Measurements from ENCODE around the gene TNPO2.
"Not testable (repeated sequence)": the region's sequence is repeated elsewhere in the genome, so short reads cannot be mapped to it uniquely, and the experiment has no call there.

TNPO2 gene

DNA sequence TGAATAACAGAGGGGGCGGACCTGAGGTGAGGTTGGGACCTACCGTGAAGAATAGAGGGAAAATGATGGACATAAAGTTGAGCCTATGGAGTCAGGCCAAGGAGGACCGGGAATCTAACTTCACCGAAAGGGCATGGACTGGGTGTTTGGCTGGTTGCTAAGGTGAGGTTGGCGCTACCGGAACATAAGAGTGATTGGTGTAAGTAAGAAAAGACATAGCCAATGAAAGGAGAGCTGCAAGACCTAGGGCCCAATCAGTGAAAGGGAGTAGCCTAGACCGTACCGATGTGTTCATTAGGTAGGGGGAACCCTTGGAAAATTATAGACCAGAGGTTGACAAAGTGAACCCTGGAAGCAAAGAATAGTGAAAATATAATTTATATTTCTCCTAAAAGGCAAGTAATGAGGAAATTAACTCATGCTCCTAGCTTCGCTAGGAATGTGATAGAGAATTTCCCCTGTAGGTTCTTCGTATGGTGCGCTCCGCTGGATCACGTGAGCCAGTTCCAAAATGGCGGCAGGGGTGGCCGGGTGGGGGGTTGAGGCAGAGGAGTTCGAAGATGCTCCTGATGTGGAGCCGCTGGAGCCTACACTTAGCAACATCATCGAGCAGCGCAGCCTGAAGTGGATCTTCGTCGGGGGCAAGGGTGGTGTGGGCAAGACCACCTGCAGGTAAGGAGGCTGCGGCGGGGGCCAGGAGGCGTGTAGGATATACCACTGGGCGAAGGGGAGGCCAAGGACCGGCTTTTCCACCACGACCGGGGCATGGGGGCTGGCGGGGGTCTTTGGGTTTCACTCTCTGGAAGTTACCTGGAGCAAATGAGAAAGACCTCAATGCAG is 13.5 kb upstream of the TNPO2 start, which contains the start of gene GET3:
GET3 (plus strand) TSS at position 503 of the 840 bp plus-strand sequence; CDS start at position 512, 9 bp downstream.
- DNase-seq, result peak; percentile 100

DNA sequence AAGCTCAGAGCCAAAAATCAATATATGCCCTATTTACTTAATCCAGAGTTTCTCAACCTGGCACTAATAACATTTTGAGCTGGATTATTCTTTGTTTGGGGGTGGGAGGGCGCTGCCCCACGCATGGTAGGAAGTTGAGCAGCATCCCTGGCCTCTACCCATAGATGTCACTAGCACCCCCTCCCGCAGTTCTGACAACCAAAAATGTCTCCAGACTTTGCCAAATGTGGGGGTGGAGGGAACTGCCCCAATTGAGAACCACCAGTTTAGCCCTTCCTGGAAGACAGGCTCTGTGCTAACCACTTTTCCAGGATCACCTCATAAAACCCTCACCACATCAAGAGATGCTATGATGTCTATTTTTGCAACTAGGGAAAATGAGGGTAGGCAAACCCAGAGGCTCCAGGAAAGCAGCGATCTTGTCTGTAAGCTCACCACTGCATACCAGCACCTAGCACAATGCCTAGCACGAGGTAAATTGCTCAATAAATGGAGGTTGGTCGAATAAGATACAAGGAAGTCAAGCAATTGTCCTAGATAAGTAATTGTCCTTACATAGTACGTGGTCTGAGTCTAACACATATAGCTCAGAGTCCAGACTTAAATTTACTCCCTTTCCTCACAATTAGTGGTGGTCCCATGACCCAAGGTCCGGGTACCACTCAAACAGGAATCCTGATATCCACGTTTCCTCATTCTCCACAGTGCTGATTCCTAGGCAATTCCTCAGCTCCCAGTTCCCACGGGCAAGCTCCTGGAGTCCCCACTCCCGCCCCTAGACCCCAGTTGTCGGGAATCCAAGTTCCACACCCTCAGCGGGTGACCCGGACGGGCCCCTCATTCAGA is 9.9 kb upstream of the TNPO2 start:
- no peak for DNase-seq

DNA sequence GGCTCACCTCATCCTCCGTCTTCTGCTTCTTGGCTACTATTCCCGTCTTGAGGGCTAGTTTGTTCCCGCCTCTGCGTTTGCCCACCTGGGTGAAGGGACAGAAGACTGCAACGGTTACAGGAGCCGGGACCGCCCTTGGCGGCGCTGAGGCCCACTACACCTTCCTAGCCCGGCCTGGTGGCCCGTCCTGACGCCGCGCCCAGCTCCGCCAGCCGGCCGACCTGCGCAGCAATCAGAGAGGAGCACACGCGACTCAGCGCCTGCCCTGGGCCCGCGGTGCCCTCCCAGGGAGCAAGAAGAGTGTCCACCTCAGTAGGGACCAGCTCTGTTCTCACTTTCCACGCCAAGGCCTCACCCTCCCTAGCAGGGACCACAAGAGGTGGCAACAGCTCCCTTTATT is 7.6 kb upstream of the TNPO2 start:
- DNase-seq, result no peak

DNA sequence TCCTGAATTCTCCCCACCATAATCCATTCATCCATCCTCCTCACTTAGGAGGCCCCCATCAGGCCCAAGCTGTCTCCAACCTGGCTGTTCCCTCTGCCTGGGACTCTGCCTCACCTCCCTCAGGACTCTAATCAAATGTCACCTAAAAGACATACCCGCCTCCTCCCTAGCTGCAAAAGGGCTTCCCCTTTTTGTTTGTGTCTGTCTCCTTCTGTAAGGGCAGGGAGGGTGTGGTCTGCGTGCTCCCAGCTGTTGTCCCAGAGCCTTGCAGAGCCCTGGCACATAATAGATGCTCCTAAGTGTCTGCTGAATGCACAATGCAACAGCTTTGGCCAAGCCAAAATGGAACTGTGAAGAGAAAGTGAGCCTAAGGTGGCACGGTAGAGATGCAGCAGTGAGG is 6.3 kb upstream of the TNPO2 start:
- DNase-seq, result no peak

DNA sequence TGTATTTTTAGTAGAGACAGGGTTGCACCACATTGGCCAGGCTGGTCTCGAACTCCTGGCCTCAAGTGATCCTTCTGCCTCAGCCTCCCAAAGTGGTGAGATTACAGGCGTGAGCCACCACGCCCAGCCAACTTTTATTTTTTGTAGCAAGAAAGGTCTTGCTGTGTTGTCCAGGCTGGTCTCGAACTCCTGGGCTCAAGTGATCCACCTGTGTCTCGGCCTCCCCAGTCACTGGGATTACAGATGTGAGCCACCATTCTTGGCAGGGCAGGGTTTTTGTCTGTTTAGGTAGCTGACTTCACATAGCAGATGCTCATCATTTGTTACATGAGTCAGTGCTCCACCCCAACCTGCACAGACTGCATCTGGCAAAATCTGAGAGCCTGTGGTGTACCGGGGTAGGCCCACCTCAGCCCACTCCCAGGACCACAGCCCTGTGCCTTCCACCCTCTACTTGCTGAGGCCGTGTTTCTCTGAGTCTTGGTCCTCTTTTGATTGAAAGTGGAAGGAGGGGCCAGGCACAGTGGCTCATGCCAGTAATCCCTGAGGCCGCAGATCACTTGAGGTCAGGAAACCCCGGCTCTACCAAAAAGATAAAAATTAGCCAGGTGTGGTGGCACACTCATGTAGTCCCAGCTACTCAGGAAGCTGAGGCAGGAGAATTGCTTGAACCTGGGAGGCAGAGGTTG is 4.2 kb upstream of the TNPO2 start:
- no peak for DNase-seq

DNA sequence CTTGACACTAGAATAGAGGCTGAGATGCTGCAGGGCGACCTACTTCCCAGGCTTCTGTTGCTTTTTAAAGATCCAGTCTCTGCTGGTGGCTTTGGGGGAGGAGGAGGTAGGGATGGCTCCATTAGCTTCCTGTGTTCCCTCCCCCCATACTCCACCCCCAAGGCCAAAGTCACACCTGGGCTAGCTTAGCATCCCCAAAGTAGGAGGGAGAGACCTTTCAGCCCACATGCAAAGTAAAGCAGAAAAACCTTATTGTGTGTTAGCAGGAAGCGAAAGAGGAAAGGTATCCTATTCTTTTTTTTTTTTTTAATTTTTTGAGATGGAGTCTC is 3.2 kb upstream of the TNPO2 start:
- no peak for DNase-seq

DNA sequence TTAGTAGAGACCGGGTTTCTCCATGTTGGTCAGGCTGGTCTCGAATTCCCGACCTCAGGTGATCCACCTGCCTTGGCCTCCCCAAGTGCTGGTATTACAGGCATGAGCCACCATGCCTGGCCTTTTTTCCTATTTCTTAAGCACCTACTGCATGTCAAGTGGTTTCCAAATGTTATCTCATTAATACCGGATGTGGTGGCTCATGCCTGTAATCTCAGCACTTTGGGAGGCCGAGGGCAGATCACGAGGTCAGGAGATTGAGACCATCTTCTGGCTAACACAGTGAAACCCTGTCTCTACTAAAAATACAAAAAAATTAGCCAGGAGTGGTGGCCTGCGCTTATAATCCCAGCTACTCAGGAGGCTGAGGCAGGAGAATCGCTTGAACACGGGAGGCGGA is 1.9 kb upstream of the TNPO2 start:
- DNase-seq, result not testable (repeated sequence)

DNA sequence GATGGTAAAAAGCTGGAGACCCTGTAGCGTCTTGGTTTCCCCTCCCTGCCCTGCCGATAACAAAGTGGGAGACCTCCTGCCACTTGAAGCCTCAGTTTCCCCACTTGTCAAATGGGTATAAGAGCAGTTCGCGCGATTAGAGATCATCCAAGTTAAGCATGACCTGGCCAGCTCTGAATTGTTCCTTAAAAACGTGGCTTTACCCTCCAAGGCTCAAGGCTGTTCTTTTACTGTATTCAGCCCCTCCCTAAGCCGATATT is 421 bp downstream of the TNPO2 start:
- no peak for DNase-seq

DNA sequence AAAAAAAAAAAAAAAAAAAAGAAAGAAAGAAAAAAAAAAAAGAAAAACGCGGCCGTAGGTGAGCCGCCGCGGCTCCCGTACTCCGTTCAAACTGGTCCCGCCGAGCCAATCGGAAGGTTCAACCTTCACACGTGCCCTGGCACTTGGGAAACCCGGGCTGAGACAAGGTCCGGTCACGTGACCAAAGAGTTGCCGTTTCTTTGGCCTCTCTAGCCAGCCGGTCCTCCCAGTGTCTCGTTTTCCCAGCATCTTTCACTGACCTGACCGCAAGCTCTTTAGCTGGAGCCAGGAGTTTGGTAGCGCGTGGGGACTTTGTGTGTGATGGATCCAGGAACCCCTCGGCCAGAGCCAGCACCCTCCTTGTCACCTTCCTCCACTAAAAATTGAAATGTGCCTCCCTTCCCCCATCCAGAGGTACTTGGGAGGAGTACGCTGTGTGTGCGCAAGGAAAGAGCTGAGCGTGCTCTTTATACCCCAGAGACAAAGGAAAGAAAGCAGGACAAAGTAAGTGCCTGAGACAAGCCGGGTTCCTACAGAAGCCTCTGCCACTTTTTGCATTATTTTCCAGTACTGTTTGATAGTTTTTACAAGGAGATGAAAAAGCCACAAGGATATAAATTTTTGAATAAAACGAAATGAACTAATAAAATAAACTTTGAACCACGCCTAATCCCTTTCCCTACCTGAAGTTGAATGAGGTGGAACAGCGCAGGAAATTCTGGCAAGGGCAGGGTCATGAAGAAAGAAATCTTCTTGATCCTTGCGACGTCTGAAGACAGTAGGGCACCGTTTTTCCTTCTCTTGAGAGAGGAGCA is 959 bp downstream of the TNPO2 start:
- DNase-seq, result peak; percentile 98

DNA sequence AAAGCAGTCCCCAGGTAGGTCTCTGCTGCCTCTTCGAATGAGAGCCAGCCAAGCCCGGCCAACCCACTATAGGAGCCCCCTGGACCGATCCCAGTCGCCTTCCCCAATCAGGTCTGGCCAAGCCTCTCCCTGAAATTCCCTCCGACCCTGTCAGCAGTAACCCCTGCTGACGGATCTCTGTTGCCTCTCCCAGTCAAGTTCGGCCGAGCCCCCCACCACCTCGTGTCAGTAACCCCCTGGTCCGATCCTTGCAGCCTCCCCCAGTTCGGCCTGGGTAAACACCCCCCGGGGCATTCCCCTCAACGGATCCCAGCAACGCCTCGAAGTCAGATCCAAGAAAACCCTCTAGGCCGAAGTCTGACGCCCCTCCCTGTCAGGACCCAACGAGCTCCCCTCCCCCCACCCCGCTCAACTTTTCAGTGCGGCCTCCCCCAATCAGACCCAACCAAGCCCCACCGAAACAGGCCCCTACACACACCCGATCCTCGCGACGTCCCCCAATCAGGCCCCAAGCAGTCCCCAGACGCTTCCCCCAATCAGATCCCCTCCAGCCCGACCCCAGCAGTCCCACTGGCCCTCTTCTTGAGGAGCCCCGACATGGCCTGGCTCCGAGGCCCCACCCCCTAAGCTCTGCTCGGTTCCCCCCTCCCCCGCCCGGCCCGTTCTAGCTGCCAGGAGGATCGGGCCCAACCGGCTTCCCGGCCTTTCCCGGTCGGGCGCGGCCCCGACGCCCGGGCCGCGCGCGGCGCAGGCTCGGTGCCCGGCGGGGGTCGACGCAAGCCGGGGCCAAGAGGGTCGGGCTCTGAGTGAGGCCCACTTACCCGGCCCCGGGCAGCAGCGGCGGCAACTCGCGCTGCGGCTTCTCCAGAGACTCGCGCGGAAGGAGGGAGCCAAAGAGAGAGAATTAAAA is 1.8 kb downstream of the TNPO2 start:
- peak; percentile 26 for DNase-seq

DNA sequence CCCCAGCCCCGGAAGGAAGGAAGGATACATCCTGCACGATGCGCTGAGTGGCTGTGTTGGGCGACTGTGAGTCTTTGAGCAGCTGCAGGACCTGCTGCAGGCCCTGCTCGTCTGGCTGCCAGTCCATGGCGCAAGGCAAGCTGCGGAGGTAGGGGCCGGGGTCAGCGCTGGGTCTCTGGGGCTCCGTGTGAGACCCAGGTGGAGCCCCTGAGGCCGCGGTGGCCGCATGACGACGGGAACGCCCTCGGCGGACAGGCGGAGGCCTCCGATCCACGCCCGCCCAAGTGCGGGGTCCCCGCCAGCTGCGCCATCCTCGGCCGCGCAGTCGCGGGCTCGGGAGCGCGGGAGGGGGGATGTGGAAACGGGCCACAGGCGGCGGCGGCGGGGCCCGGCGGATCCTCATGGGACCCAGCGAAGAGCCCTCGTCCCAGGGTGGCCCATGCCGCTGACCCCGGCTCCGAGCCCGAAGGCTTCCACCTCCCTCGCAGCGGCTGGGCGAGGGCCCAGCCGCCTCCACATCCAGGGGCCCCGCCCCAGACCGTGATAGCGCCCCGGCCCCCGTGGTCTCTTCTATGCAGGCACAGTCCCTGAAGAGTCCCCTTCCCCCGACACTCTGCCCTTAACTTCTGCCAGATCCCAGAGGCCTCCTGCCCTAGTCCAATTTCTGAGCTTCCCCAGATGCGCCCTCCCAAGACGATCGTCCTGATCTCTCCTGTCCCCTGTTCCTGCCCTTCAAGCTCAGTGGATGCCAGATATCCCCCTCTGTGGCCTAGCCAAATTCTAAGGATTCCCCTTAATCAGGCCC is 2.7 kb downstream of the TNPO2 start:
- DNase-seq, result no peak

DNA sequence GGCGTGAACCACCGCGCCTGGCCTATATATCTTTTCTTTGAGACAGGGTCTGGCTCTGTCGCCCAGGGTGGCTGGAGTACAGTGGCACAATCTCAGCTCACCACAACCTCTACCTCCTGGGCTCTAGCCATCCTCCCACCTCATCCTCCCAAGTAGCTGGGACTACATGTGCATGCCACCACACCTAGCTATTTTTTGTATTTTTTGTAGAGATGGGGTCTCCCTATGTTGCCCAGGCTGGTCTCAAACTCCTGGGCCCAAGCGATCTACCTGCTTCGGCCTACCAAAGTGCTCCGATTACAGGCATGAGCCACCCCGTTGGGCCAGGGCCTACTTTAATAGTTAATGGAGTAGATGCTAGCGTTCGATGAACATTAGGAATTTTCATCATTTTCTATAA is 3.4 kb downstream of the TNPO2 start:
- DNase-seq, result no peak

DNA sequence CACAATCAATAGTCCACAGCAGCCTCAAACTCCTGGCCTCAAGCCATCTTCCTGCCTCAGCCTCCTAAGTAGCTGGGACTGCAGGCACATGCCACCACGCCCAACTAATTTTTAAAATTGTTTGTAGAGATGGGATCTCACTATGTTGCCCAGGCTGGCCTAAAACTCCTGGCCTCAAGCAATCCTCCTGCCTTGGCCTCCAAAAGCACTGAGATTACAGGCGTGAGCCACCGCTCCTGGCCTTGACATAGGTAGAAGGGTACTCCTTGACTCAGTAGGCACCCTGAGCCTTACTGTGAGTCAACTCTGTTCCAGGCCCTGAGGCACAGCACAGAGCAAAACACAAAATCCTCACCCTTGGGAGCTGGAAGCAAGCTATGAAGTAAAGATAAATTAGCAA is 7.8 kb downstream of the TNPO2 start:
- DNase-seq, result no peak

DNA sequence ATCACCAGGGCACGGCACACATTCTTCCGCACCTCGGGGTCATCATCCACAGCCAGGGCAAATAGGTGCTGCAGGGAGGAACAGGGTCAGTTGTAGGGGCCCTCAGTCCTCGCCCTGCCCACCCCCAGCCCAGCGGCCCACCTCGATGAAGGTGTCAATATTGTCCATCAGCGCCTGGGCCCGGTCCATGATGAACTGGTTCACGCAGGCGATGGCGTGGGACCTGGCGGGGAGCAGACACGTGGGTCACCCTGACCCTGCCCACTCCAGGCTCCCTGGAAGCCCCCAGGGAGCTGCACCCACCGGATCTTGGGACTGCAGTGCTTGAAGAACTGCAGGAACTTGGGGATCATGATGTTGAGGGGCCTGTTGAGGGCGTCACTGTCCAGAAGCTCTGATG is 8.6 kb downstream of the TNPO2 start:
- DNase-seq, result no peak

DNA sequence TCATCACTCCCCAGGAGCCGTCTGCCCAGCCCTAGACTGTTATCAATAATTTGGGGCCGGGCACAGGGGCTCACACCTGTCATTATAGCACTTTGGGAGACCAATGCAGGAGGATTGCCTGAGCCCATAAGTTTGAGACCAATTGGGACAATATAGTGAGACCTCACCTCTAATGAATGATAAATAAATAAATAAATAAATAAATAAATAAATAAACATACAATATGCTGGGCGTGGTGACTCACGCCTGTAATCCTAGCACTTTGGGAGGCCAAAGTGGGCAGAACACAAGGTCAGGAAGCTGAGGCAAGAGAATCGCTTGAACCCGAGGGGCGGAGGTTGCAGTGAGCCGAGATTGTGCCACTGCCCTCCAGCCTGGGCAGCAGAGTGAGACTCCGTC is 10.4 kb downstream of the TNPO2 start:
- DNase-seq, result not testable (repeated sequence)

DNA sequence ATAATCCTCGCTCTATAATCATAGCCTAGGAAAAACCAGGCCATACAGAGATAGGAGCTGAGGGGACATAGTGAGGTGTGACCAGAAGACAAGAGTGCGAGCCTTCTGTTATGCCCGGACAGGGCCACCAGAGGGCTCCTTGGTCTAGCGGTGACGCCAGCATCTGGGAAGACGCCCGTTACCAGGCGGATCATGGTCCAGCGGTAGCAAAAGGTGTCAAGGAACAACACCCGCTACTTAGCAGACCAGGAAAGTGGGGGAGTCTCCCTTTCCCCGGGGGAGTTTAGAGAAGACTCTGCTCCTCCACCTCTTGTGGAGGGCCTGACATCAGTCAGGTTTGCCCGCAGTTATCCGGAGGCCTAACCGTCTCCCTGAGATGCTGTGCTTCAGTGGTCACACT is 11.7 kb downstream of the TNPO2 start:
- DNase-seq, result not testable (repeated sequence)

DNA sequence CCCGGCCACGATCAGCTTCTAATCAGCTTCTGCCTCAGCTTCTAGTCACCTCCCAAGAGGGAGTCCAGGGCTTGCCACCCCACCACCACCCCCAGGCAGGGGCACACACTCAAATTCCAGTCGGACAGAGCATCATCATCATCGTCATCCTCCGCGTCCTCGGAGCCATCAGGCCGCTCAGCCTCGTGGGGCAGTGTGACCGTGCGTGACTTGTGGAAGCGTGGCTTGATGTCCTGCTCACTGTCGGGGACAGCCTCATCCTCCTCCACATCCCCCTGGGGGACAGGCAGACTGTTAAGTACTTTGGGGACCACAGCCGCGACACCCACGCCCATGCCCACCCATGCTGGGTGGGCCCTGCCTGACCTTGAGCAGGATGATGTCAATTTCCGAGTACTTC is 12.5 kb downstream of the TNPO2 start:
- DNase-seq, result no peak

DNA sequence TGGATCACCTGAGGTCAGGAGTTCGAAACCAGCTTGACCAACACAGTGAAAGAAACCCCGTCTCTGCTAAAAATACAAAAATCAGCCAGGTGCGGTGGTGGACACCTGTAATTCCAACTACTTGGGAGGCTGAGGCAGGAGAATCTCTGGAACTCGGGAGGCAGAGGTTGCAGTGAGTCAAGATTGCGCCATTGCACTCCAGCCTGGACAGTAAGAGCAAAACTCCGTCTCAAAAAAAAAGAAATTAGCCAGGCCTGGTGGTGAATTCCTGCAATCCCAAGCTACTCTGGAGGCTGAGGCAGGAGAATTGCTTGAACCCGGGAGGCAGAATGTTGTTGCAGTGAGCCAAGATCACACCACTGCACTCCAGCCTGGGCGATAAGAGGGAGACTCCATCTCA is 15.1 kb downstream of the TNPO2 start:
- no peak for DNase-seq

DNA sequence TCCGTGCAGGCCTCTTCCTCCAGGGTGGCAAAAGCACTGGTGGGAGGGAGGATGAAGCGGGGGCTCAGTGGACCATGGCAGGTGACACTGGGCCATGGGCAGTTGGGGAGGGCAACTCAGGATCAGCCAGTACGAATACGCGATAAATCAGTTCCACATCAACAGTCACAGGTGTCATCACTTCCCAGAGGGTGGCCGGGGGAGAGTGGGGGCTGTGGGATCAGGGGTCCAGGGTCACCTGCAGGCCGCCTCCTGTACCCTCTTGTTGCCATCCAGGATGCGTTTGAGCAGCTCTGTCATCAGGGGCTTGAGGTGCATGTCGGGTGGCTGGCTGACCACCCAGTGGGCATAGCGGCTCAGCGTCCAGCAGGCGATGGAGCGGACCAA is 17.4 kb downstream of the TNPO2 start:
- DNase-seq, result no peak

DNA sequence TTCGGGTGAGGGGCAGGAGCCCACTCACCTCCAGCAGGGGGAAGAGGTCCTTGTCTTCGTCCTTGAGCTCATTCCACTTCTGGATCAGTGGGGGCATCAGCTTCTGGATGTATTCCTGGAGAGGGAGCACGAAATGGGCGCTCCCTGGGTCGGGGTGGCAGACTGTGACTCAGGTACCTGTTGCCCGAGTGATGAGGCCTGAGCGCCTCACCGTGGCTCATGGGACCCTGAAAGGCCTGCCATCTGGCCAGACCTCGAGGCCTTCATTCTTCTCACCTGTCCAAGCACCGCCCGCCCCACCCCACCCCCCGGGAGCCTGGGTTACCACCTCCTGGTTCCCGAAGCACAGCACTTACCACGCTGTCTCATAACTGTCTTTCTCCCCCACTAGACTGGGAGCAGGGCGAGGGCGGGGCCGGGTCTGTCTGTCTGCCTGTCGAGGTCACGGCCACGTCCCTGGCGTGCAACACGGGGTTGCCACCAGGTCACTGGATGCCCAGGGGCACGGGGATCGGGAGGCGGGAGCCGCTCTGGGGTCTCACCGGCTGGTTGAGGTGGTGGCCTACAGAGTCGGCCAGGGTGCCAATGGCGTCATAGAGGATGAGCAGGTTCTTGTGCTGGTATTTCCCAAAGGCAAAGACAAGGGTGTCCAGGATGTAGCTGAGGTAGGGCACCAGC is 17.9 kb downstream of the TNPO2 start:
- no peak for DNase-seq

DNA sequence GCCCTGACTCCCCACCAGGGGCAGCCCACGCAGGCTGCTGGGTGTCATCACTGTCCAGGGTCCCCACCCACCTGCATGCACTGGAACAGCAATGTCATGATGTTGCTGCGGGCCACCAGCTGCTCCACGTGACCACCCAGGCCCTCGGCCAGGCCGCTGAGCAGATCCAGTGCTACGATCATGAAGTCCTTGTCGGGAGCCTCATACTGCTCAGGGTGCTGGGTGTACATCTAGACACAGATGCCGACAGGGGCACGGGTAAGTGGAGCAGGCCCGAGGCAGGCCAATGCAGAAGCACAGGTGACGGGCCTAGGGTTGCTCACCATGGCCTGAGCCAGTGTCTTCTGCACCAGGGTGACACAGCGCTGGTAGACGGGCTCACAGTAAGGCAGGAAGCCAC is 18.6 kb downstream of the TNPO2 start:
- no peak for DNase-seq

All from NCI-H1105 treated with DMSO at 0.1 percent for 48 hours (cell line).